CD14-positive monocyte (primary cell): ENCODE measurements around the gene HK1. TPM values are rescaled to one million over a fixed set of nuclear protein-coding genes. Genes with fewer than 3 reads are reported as not detected.

Experiments
- DNase-seq, 3 donors: peaks; one replicate each; pipeline ENCODE4 v3.0.0-alpha.2; 2011 to 2022
- H2AFZ ChIP-seq: 2 replicates; pipeline ENCODE4 v1.6.0; 2012; ENCODE audit warnings: mild to moderate bottlenecking, low read depth, low read length, inconsistent platforms; ENCODE audit not compliant: insufficient read depth, poor library complexity, severe bottlenecking
- H3K27ac ChIP-seq, 2 donors: 1 replicate in 1 of 2; 2 replicates in 1 of 2; pipeline ENCODE4 v1.5.1; 2012 to 2013; ENCODE audit warnings: low read length in 2 of 2, control low read depth in 1 of 2, inconsistent platforms in 1 of 2, low read depth in 1 of 2, mild to moderate bottlenecking in 1 of 2
- H3K27me3 ChIP-seq, 2 donors: one replicate each; pipeline versions ENCODE4 v1.6.0 to v1.6.1; 2011 to 2013; ENCODE audit warnings: low read length in 2 of 2; ENCODE audit not compliant: control insufficient read depth in 2 of 2, insufficient read depth in 2 of 2
- H3K36me3 ChIP-seq, 2 donors: replicated peaks in 1 of 2; 1 replicate in 1 of 2; 2 replicates in 1 of 2; pipeline versions ENCODE4 v1.5.1 to v1.6.1; 2012 to 2013; ENCODE audit warnings: low read length in 2 of 2, control low read depth in 1 of 2, inconsistent platforms in 1 of 2, mild to moderate bottlenecking in 1 of 2; ENCODE audit not compliant: insufficient read depth in 2 of 2, control insufficient read depth in 1 of 2
- H3K4me1 ChIP-seq, 2 donors: 1 replicate in 1 of 2; 2 replicates in 1 of 2; pipeline versions ENCODE4 v1.5.1 to v1.6.1; 2012 to 2013; ENCODE audit warnings: low read length in 2 of 2, control low read depth in 1 of 2, inconsistent platforms in 1 of 2, mild to moderate bottlenecking in 1 of 2, moderate library complexity in 1 of 2; ENCODE audit not compliant: insufficient read depth in 2 of 2, control insufficient read depth in 1 of 2
- H3K4me2 ChIP-seq: replicated peaks from 2 replicates; pipeline ENCODE3; 2012; ENCODE audit warnings: low read length, moderate library complexity, mild to moderate bottlenecking; ENCODE audit not compliant: poor library complexity, severe bottlenecking; ENCODE audit errors: extremely low read depth
- H3K4me3 ChIP-seq, 3 experiments: fragments of 200-600 bp in 1 of 3; sonication (generic) in 1 of 3; replicated peaks in 1 of 3; 1 replicate in 2 of 3; 2 replicates in 1 of 3; pipeline ENCODE4 v1.5.1; 2011 to 2013; ENCODE audit warnings: low read length in 3 of 3, mild to moderate bottlenecking in 3 of 3, control low read depth in 2 of 3, low read depth in 2 of 3, inconsistent platforms in 1 of 3, moderate library complexity in 1 of 3
- H3K79me2 ChIP-seq: 2 replicates; pipeline ENCODE4 v1.6.0; 2012; ENCODE audit warnings: mild to moderate bottlenecking, control low read depth, inconsistent platforms, low read length, moderate library complexity; ENCODE audit not compliant: insufficient read depth
- H3K9ac ChIP-seq: 2 replicates; pipeline ENCODE4 v1.6.0; 2017; ENCODE audit warnings: low read length, mild to moderate bottlenecking; ENCODE audit not compliant: insufficient read depth, poor library complexity, severe bottlenecking
- H3K9me3 ChIP-seq, 2 donors: replicated peaks in 1 of 2; 1 replicate in 1 of 2; 2 replicates in 1 of 2; pipeline versions ENCODE4 v1.5.1 to v1.6.1; 2012 to 2013; ENCODE audit warnings: low read length in 2 of 2, control low read depth in 1 of 2; ENCODE audit not compliant: control insufficient read depth in 1 of 2, insufficient read depth in 1 of 2
- H4K20me1 ChIP-seq: 2 replicates; pipeline ENCODE4 v1.6.0; 2012; ENCODE audit warnings: mild to moderate bottlenecking, low read length, control low read depth, moderate library complexity; ENCODE audit not compliant: insufficient read depth
- H3K27ac Mint-ChIP-seq, 7 donors: one replicate each; pipeline ENCODE4 v1.8.0; 2020; ENCODE audit warnings: mild to moderate bottlenecking in 7 of 7, mixed read lengths in 7 of 7, moderate library complexity in 6 of 7, inconsistent platforms in 2 of 7
- H3K27me3 Mint-ChIP-seq, 3 donors: one replicate each; pipeline ENCODE4 v1.8.0; 2021 to 2022; ENCODE audit warnings: low read depth in 3 of 3, mild to moderate bottlenecking in 3 of 3, mixed read lengths in 3 of 3, moderate library complexity in 3 of 3, inconsistent platforms in 1 of 3
- H3K36me3 Mint-ChIP-seq, 2 donors: one replicate each; pipeline ENCODE4 v1.8.0; 2020; ENCODE audit warnings: mixed read lengths in 2 of 2, inconsistent platforms in 1 of 2, mild to moderate bottlenecking in 1 of 2
- H3K4me1 Mint-ChIP-seq: one replicate; pipeline ENCODE4 v1.8.0; 2020; ENCODE audit warnings: mild to moderate bottlenecking, mixed read lengths
- H3K4me3 Mint-ChIP-seq, 2 donors: one replicate each; pipeline ENCODE4 v1.8.0; 2020; ENCODE audit warnings: mild to moderate bottlenecking in 2 of 2, mixed read lengths in 2 of 2, moderate library complexity in 1 of 2
- H3K9me3 Mint-ChIP-seq, 7 donors: one replicate each; pipeline ENCODE4 v1.8.0; 2020 to 2022; ENCODE audit warnings: mixed read lengths in 7 of 7, mild to moderate bottlenecking in 6 of 7, moderate library complexity in 6 of 7, inconsistent platforms in 2 of 7
- CTCF ChIP-seq: fragments of 200-600 bp; IDR thresholded peaks from one replicate; pipeline ENCODE4 v1.8.0; 2022; ENCODE audit warnings: antibody characterized with exemption, mild to moderate bottlenecking
- WGBS: methylation state at CpG from one replicate; pipeline ENCODE4 v1.1.5; 2013; ENCODE audit warnings: missing lambda C conversion rate; ENCODE audit not compliant: insufficient coverage; 5-methylcytosine and 5-hydroxymethylcytosine counted together
- intact Hi-C, 2 donors: fragments of 100-400 bp; cut with micrococcal nuclease; formaldehyde crosslinking; loops; one replicate each; pipeline versions ENCODE4 v1.15.0 to v1.15.1; 2023
- polyA minus RNA-seq: library from RNA; depleted of rRNA, polyadenylated mRNA; stranded (reverse); fragments of >200 nt; gene quantifications from 2 replicates; pipeline ENCODE4 v1.2.3, GENCODE V29; 2012
- polyA plus RNA-seq, 3 donors: library from polyadenylated mRNA; depleted of rRNA in 1 of 3; unstranded in 2 of 3; stranded (reverse) in 1 of 3; fragments of 300-500 nt in 2 of 3; fragments of >200 nt in 1 of 3; fragmentation: Illumina TruSeq in 2 of 3; gene quantifications; 1 replicate in 2 of 3; 2 replicates in 1 of 3; pipeline ENCODE4 v1.2.3, GENCODE V29; 2012 to 2021
- total RNA-seq, 12 experiments: library from RNA in 1 of 12; stranded (reverse) in 1 of 12; fragments of 120-200 nt in 1 of 12; gene quantifications; one replicate each; pipeline ENCODE4 v1.2.4 and lab custom pipeline; 2013 to 2026; ENCODE audit warnings: mixed read lengths in 6 of 12, inconsistent platforms in 1 of 12

HK1 gene
- 98.4 TPM for total RNA-seq (2013)
- polyA plus RNA-seq, result 100 to 1,000 TPM in 2 of 3 donors, 10 to 100 TPM in 1; 57.9 to 146 (median 125) TPM
- polyA minus RNA-seq, result 52.5 and 90.5 TPM in 2 replicates
- total RNA-seq (lab: John Stamatoyannopoulos, UW), result 33.0 to 189 (median 144) reads per million in 11 experiments

GRCh38 chr10:69278446-69278963, at the start of gene HK1:
Gene HK1 (plus strand): TSS chr10:69278496.
- Mint-ChIP-seq H3K4me3 (peak within 1 kb of the TSS in 1 of 2 donors; percentile 66), H3K27me3 (peaks cover 0 to 1% (median 0%) of the 10 kb centered on the region in 3 donors), H3K27ac (peak within 1 kb of the TSS; percentile 43 to 85 (median 70)), H3K36me3 (peaks cover 0 to 3% of the 10 kb centered on the region in 2 donors), H3K4me1 (peaks cover 36% of the 10 kb centered on the region), H3K9me3 (peaks cover 4 to 7% (median 5%) of the 10 kb centered on the region in 7 donors)
- intact Hi-C loops, result no loop called here
- Histone ChIP-seq H3K27ac (peak within 1 kb of the TSS in 1 of 2 donors; percentile 64), H3K9me3 (no peaks in the 10 kb centered on the region), H4K20me1 (no peaks in the 10 kb centered on the region), H3K27me3 (no peaks in the 10 kb centered on the region), H2AFZ (peak within 1 kb of the TSS; percentile 62), H3K9ac (no peak within 1 kb of the TSS), H3K4me1 (peaks cover 21 to 25% of the 10 kb centered on the region in 2 donors), H3K36me3 (no peaks in the 10 kb centered on the region), H3K4me3 (no peak within 1 kb of the TSS), H3K4me2 (peak within 1 kb of the TSS; percentile 38), H3K79me2 (no peaks in the 10 kb centered on the region)
- DNase-seq, result no peak
- TF ChIP-seq CTCF, result no peak
- 76% methylated on average over 11 of the region's 11 CpGs for WGBS

DNA sequence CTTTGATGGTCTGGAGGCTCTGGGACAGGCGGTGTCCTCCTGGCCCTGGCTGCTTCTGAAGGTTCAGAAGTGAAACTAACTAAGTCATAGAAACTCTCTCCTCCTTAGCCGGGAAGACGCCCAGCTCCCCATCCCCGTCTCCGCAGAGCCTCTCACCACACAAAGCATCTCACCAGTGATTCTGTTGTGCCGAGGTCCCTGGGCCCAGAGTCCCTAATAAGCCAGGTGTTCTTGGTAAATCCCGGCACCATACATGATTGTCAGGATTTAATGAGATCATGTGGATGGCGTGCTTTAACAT, 48.7 kb upstream of the HK1 start:
- Histone ChIP-seq H3K4me2 (peak overlapping the region; percentile 59), H3K4me1 (peaks cover 16 to 18% of the 10 kb centered on the region in 2 donors)

More for the DNA sequence above, 48.7 kb upstream of the HK1 start:
- H3K4me3 Mint-ChIP-seq, result peak overlapping the region; percentile 77 to 90
- Histone ChIP-seq H4K20me1 (no peaks in the 10 kb centered on the region), H3K27me3 (no peaks in the 10 kb centered on the region), H2AFZ (peak overlapping the region; percentile 72), H3K9ac (peak overlapping the region; percentile 35), H3K9me3 (no peaks in the 10 kb centered on the region), H3K79me2 (no peaks in the 10 kb centered on the region), H3K27ac (peak overlapping the region in 1 of 2 donors; percentile 46), H3K36me3 (no peaks in the 10 kb centered on the region), H3K4me3 (peak overlapping the region; percentile 33 to 64 (median 37))
- H3K27ac Mint-ChIP-seq, result peak overlapping the region in 4 of 7 donors; percentile 23 to 68 (median 46)
- H3K36me3 Mint-ChIP-seq, result no peaks in the 10 kb centered on the region
- TF ChIP-seq CTCF, result no peak
- DNase-seq, result no peak
- no peaks in the 10 kb centered on the region for H3K9me3 Mint-ChIP-seq
- WGBS, result 0% methylated on average over 4 of the region's 8 CpGs
- H3K4me1 Mint-ChIP-seq, result peaks cover 20% of the 10 kb centered on the region
- intact Hi-C loops, result no loop called here
- peaks cover 0 to 5% (median 0%) of the 10 kb centered on the region in 3 donors for H3K27me3 Mint-ChIP-seq
